Kidney glomerular epithelial cell (primary cell): ENCODE measurements around the gene DOK7.

Experiments used
- DNase-seq: peaks from one replicate; lab custom pipeline; 2025; lab: John Stamatoyannopoulos, UW

Gene DOK7

GRCh38 chr4:3462790-3463415 lies at the start of gene DOK7:
DOK7 (plus strand) TSS chr4:3463306; CDS start chr4:3463376, 70 bp downstream.
- no peak for DNase-seq

GRCh38 chr4:3413675-3414420 lies 49.3 kb upstream of the DOK7 start:
- DNase-seq, result no peak

GRCh38 chr4:3414421-3415279 lies 48.5 kb upstream of the DOK7 start:
- no peak for DNase-seq

DNA sequence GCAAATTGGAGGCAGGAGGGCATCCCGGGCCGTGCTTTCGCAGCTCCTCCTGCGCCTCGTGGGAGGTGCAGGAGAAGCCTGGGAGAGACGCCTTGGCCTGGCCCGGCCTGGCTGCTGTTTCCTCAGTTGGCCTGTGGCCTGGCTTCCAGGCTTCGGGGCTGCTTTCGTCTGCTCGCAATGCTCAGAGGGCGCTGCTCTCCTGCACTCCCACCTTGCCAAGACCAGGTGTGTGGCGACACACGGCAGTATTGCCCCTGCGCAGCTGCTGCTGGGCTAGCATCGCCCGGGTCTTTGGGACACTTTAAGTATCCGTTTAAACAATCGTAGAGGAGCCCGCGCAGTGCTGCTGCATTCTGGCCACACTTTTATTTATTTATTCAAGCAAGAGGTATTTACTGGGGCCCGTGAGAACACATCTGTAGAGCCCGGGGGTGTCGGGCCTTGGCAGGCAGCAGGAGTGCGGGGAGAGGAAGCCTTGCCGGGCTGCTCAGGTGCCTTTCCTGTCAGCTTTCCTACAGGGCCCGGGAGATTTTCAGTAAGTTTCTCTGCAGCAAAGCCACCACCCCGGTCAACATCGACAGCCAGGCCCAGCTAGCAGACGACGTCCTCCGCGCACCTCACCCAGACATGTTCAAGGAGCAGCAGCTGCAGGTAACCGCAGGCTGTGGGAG lies 47.5 kb upstream of the DOK7 start:
- DNase-seq, result no peak

DNA sequence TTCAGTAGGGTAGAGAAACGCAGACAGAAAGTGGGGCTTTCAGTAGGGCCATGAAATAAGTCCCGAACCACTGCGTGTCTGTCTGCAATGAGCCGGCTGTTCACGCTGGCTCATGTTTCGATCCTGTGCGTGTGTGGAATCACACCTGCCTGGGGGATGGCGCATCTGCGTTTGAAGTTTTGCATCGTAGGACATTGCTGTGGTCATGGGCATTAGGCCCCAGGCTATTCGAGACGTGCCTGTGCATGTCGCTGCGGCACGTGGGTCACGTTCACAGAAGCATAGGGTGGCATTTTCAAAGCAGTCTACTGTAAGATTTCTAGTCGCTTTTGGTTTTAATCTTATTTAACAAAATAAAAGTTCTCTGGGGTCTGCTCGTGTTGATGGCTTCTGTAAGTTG lies 46.8 kb upstream of the DOK7 start:
- DNase-seq, result no peak

DNA sequence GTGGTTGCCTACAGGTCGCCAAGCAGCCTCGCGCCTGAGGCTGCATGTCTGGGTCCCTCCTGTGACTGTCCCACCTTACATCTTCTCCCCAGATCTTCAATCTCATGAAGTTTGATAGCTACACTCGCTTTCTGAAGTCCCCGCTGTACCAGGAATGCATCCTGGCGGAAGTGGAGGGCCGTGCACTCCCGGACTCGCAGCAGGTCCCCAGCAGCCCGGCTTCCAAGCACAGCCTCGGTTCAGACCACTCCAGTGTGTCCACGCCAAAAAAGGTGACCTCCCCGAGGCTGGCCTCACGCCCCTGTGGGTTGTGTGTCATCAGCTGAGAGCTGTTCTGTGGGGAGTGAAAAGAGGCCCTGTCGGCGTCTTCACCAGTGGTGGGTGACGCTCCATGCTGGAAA lies 46.3 kb upstream of the DOK7 start:
- DNase-seq, result no peak

GRCh38 chr4:3417448-3417847 lies 45.7 kb upstream of the DOK7 start:
- no peak for DNase-seq

DNA sequence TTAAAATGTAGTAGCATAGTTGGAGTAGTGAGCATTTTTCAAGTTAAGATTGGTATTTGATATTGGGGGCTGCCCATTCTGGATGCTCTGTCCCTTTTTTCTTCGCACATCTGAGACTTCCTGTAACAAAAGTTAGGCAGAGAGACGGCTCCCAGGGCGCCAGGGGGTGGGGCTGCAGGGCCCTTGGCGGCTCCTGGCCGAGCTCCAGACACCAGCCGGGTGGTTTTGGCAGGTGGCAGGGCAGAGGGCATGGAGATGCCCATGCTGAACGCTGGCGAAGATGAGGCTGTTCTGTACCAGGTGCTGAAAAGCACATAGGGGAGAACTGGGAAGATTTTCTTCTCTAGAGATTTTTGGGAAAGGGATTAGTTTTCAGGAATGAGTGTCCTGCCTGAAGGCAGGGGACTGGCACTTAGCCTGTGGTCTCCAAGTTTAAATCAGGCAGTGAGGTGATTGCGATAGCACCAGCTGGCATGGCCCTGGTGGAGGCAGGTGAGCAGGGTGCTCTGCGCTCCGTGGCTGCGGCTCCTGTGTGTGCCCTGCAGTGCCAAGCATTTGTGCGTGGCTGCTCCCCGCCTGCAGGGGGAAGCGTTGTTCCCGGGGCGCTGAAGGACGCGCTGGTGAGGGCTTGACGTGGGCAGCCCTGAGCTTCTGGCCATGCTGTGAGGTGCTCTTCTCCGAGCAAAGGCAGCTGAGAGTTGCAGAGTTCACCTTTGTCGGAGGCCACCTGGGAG lies 44.9 kb upstream of the DOK7 start:
- DNase-seq, result no peak

- no peak for DNase-seq
These were observed 43.1 kb upstream of the DOK7 start for GRCh38 chr4:3419836-3420605.

- DNase-seq, result no peak
These were observed 42.5 kb upstream of the DOK7 start for GRCh38 chr4:3420606-3420955.

DNA sequence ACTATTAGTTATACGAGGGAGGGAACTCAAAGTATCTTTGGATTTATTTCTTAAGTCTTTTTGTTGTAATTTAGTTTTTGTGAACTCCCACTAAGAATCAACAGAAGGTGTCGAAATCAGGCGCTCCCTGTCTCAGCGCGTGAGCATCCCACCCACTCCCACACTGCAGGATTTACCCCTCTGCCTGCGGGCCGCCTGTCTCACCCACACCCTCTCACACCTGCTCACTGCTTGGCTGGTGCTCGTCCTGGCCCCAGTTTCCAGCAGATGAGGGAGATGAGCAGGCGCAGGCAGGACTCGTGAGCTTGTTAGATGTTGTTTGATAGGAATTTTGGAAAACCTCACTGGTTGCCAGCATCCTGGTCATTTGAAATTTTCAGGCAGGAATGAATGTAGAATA lies 42.1 kb upstream of the DOK7 start:
- DNase-seq, result no peak

DNA sequence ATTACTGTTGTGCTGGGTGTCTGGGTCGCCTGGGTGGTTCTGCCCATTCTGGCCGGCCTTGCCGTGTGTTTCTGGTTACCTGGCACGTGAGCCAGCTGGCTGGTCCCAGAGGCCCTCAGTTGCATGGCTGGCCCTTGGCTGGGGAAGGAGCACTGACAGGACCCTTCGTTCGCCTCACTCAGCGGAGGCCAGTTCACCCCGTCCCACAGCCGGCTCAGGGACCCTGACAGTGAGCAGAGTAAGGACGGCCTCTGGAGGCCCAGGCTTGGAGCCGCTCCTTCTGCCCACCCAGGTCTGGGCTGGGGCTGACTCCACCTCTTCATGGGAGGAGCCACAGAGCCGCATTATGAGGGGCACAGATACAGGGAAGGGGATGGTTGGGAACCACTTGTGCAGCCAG lies 41.6 kb upstream of the DOK7 start:
- no peak for DNase-seq

GRCh38 chr4:3422241-3422801 lies 40.8 kb upstream of the DOK7 start:
- DNase-seq, result no peak

DNA sequence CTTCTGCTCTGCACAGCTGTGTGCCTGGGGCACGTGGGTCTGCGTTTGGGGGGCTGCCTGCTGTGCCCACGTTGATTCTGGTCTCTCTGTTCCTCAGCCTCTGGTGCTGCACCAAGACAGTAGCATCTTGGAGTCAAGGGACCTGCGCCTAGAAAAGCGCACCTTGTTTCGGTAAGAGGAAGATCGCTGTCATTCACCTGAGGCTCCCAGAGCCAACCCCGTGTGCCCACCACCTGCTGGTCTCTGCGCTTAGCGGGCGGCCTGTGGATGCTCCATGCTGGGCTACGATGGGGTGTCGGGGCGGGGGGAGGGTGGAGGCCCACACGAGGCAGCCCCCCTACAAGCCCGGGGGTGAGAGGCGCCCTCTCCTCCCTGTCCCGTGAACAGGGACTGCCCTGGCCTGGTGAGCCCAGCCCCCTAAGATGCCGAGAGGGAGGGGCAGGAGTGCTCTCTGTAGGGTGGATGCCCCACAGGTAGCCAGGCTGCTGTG lies 40.3 kb upstream of the DOK7 start:
- DNase-seq, result no peak

GRCh38 chr4:3423406-3423805 lies 39.7 kb upstream of the DOK7 start:
- no peak for DNase-seq

GRCh38 chr4:3423952-3424351 lies 39.2 kb upstream of the DOK7 start:
- DNase-seq, result no peak

- no peak for DNase-seq
These were observed 38.5 kb upstream of the DOK7 start for GRCh38 chr4:3424522-3425095.

DNA sequence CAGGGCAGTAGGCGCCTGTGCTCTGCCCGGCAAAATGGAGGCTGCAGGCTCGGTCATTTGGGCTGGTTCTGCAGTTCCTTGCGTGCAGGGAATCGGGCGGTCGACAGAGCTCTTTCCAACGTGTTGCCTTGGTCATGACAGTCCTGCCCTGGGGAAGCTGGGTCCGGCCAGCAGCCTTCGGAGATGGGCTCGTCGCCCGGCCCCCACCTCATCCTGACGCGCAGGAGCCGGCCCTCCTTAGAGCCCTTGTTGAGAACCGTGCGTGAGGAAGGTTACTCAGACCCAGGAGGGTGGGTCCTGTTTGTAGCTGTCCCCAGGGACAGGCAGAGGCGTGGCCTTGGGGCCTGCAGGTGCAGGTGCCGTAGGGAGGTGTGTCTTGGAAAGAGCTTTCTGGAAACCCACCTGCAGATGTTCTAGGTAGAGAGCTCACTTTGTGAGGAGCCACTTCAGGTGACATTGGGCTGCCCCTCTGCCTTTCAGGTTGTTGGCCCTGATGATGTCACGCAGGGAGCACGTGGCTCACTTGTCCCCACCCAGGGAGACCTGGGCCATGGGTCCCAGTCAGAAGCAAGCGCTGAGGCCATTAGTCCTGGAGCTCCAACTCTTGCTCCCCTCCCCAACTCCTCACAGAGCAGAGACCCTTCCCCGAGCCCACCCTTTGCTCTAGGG lies 36.5 kb upstream of the DOK7 start:
- no peak for DNase-seq

- no peak for DNase-seq
These were observed 36.0 kb upstream of the DOK7 start for GRCh38 chr4:3427134-3427476.
